Epithelial cell of alveolus of lung (primary cell): Measurements from ENCODE around the gene PTF1A. TPM values are rescaled to one million over a fixed set of nuclear protein-coding genes. Genes with fewer than 3 reads are reported as not detected.

Experiments
- total RNA-seq: library from RNA; depleted of rRNA; stranded (reverse); fragments of >200 nt; gene quantifications from 2 replicates; pipeline ENCODE4 v1.2.1, GENCODE V29; 2015

Gene PTF1A
- not detected in 2 replicates for total RNA-seq

DNA sequence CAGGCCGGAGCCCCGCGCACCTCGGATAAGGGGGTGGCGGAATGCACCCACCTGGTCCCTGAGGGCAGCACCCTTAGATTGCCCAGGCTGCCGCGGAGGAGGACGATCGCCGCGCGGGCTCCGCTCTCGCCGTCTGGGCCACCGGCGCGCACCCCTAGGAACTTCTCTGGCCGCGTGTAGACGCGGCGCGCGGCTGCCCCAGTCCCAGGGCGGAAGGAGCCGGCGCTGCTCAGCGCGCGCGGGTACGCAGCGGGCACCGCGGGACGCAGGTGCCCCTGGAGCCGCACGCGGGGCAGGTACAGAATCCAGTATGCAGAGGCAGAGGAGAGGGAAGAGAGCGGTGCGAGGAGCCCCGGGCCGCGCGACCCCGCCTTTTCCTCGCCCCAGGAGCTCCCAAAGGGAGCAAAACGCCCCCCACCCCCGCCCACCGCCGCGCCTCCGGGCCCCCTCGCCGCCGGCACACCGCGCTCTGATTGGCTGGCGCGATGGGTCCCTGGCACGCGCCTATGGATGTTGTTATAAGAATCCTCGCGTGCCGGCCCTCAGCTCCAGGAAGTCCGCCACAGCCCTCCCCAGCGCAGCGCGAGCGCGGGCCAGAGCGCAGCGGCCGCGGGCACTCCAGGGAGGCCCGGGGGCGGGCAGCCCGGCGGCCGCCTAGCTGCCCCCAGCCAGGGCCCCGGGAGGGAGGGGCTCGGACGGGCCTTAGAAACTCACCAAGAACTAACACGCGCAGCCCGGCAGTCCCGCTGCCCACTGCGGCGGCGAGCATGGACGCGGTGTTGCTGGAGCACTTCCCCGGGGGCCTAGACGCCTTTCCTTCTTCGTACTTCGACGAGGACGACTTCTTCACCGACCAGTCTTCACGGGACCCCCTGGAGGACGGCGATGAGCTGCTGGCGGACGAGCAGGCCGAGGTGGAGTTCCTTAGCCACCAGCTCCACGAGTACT is at the start of gene PTF1A:
PTF1A (plus strand) TSS at position 549 of the 948 bp plus-strand sequence; CDS start at position 768, 219 bp downstream.

Other genes with a start within 250 kb of the PTF1A start
- gene MSRB2, start 96.7 kb upstream of the PTF1A start, total RNA-seq, result 34.8 and 55.6 TPM in 2 replicates
- 0.13 TPM in 1 of 2 replicates, not detected in the other for gene C10orf67, start 152.5 kb downstream of the PTF1A start, total RNA-seq
- gene OTUD1, start 246.8 kb downstream of the PTF1A start, total RNA-seq, result 4.0 and 20.2 TPM in 2 replicates